Naive thymus-derived CD4-positive, alpha-beta T cell (primary cell): ENCODE measurements around the gene SLC43A3. TPM values are rescaled to one million over a fixed set of nuclear protein-coding genes. Genes with fewer than 3 reads are reported as not detected.

Source experiments
- ATAC-seq: fragments of 150-1000 bp; cut with Tn5 transposase; 2 replicates; pipeline ENCODE4 v1.10.0; 2021; ENCODE audit warnings: mild to moderate bottlenecking, moderate library complexity
- CTCF ChIA-PET: fragments of 350-600 bp; sonication (Branson Sonifier 250); formaldehyde crosslinking; loops from one replicate; lab custom pipeline; 2021; ENCODE audit warnings: antibody characterized with exemption; lab: Charles Lee
- POLR2A ChIA-PET: fragments of 350-600 bp; sonication (Branson Sonifier 250); formaldehyde crosslinking; loops from one replicate; lab custom pipeline; 2021; ENCODE audit warnings: antibody characterized with exemption, inconsistent platforms; lab: Charles Lee
- DNase-seq, 9 donors: peaks; one replicate each; pipeline versions ENCODE4 v3.0.0 to v3.0.0-alpha.2; 2020 to 2022; ENCODE audit warnings: mixed read lengths in 1 of 9
- H3K27ac ChIP-seq: one replicate; pipeline ENCODE4 v1.7.0; 2013; ENCODE audit warnings: mild to moderate bottlenecking, low read depth, low read length, moderate library complexity
- H3K27me3 ChIP-seq, 2 donors: one replicate each; pipeline ENCODE4 v1.7.0; 2013; ENCODE audit warnings: low read length in 2 of 2, mild to moderate bottlenecking in 2 of 2, moderate library complexity in 2 of 2; ENCODE audit not compliant: control insufficient read depth in 2 of 2, insufficient read depth in 2 of 2
- H3K36me3 ChIP-seq, 3 experiments: 1 replicate in 2 of 3; 2 replicates in 1 of 3; pipeline ENCODE4 v1.7.0; 2013; ENCODE audit warnings: low read length in 3 of 3, mild to moderate bottlenecking in 3 of 3, moderate library complexity in 1 of 3; ENCODE audit not compliant: insufficient read depth in 3 of 3, control insufficient read depth in 2 of 3
- H3K4me1 ChIP-seq, 2 donors: one replicate each; pipeline ENCODE4 v1.7.0; 2013; ENCODE audit warnings: low read length in 2 of 2, mild to moderate bottlenecking in 2 of 2, moderate library complexity in 1 of 2; ENCODE audit not compliant: control insufficient read depth in 2 of 2, insufficient read depth in 2 of 2
- H3K4me3 ChIP-seq: 2 replicates; pipeline ENCODE4 v1.7.0; 2013; ENCODE audit warnings: mild to moderate bottlenecking, low read length
- H3K9me3 ChIP-seq, 3 experiments: 1 replicate in 2 of 3; 2 replicates in 1 of 3; pipeline ENCODE4 v1.7.0; 2013; ENCODE audit warnings: low read length in 3 of 3; ENCODE audit not compliant: control insufficient read depth in 2 of 3
- H3K27ac Mint-ChIP-seq, 9 donors: one replicate each; pipeline ENCODE4 v1.8.0; 2020 to 2022; ENCODE audit warnings: mixed read lengths in 9 of 9, mild to moderate bottlenecking in 8 of 9, moderate library complexity in 5 of 9, inconsistent platforms in 2 of 9
- H3K27me3 Mint-ChIP-seq, 5 donors: one replicate each; pipeline ENCODE4 v1.8.0; 2021 to 2022; ENCODE audit warnings: mixed read lengths in 5 of 5, mild to moderate bottlenecking in 1 of 5
- H3K36me3 Mint-ChIP-seq, 5 donors: one replicate each; pipeline ENCODE4 v1.8.0; 2020 to 2022; ENCODE audit warnings: mixed read lengths in 5 of 5, mild to moderate bottlenecking in 3 of 5, inconsistent platforms in 1 of 5
- H3K4me1 Mint-ChIP-seq, 7 donors: one replicate each; pipeline ENCODE4 v1.8.0; 2020 to 2022; ENCODE audit warnings: mixed read lengths in 7 of 7, mild to moderate bottlenecking in 3 of 7, inconsistent platforms in 1 of 7
- H3K4me3 Mint-ChIP-seq, 10 donors: one replicate each; pipeline ENCODE4 v1.8.0; 2020 to 2022; ENCODE audit warnings: mild to moderate bottlenecking in 10 of 10, mixed read lengths in 10 of 10, moderate library complexity in 6 of 10, inconsistent platforms in 2 of 10
- H3K9me3 Mint-ChIP-seq, 11 donors: one replicate each; pipeline ENCODE4 v1.8.0; 2020 to 2022; ENCODE audit warnings: mixed read lengths in 11 of 11, mild to moderate bottlenecking in 4 of 11, inconsistent platforms in 1 of 11, moderate library complexity in 1 of 11
- intact Hi-C, 2 donors: fragments of 100-400 bp; cut with micrococcal nuclease; formaldehyde crosslinking; loops; one replicate each; pipeline ENCODE4 v1.15.1; 2023
- polyA plus RNA-seq, 2 donors: library from polyadenylated mRNA; unstranded; fragments of 300-500 nt; fragmentation: Illumina TruSeq; gene quantifications; one replicate each; pipeline ENCODE4 v1.2.3, GENCODE V29; 2021
- total RNA-seq, 6 experiments: library from RNA in 5 of 6; stranded (reverse) in 5 of 6; gene quantifications; 1 replicate in 5 of 6; 2 replicates in 1 of 6; pipeline ENCODE4 v1.2.3 and lab custom pipeline; 2021 to 2026

SLC43A3 gene
- total and polyA plus RNA-seq, 7 experiments from 2014 or later, result 10.0 to 67.9 (median 12.2) TPM

GRCh38 chr11:57395905-57396623 lies 30.9 kb downstream of the SLC43A3 start:
- POLR2A ChIA-PET, result interaction anchor here (0.5 kb wide), 1 partner anchor 30 kb away, joined by 3 read pairs; no protein-coding TSS in a partner anchor
- Mint-ChIP-seq H3K27me3 (no peaks in the 10 kb centered on the region), H3K4me1 (no peaks in the 10 kb centered on the region), H3K27ac (no peak overlapping the region), H3K4me3 (no peak overlapping the region), H3K36me3 (no peaks in the 10 kb centered on the region), H3K9me3 (no peaks in the 10 kb centered on the region)
- H3K9me3 ChIP-seq, result no peaks in the 10 kb centered on the region
- ATAC-seq, result no peak
- H3K4me3 ChIP-seq, result no peak overlapping the region
- CTCF ChIA-PET, result no interaction called here
- no peak overlapping the region for H3K27ac ChIP-seq
- no peaks in the 10 kb centered on the region for H3K36me3 ChIP-seq
- no peak for DNase-seq
- no peaks in the 10 kb centered on the region for H3K27me3 ChIP-seq
- intact Hi-C loops, result no loop called here
- H3K4me1 ChIP-seq, result no peaks in the 10 kb centered on the region

GRCh38 chr11:57394203-57394965 lies 32.5 kb downstream of the SLC43A3 start:
- no peaks in the 10 kb centered on the region for H3K36me3 Mint-ChIP-seq
- Histone ChIP-seq H3K4me3 (no peak overlapping the region), H3K9me3 (no peaks in the 10 kb centered on the region), H3K36me3 (no peaks in the 10 kb centered on the region), H3K4me1 (no peaks in the 10 kb centered on the region), H3K27ac (no peak overlapping the region), H3K27me3 (no peaks in the 10 kb centered on the region)
- no peaks in the 10 kb centered on the region for H3K4me1 Mint-ChIP-seq
- no peaks in the 10 kb centered on the region for H3K9me3 Mint-ChIP-seq
- H3K4me3 Mint-ChIP-seq, result no peak overlapping the region
- no peaks in the 10 kb centered on the region for H3K27me3 Mint-ChIP-seq
- ATAC-seq, result no peak
- POLR2A ChIA-PET, result no interaction called here
- intact Hi-C loops, result no loop called here
- H3K27ac Mint-ChIP-seq, result no peak overlapping the region
- CTCF ChIA-PET, result no interaction called here
- DNase-seq, result no peak

GRCh38 chr11:57392763-57393105 lies 34.2 kb downstream of the SLC43A3 start:
- intact Hi-C loops, result no loop called here
- H3K4me3 Mint-ChIP-seq, result no peak overlapping the region
- CTCF ChIA-PET, result no interaction called here

GRCh38 chr11:57392066-57392762 lies 34.7 kb downstream of the SLC43A3 start:
- intact Hi-C loops, result no loop called here

More at GRCh38 chr11:57392763-57393105, 34.2 kb downstream of the SLC43A3 start:
- H3K27me3 Mint-ChIP-seq, result peaks cover 0 to 3% (median 0%) of the 10 kb centered on the region in 5 donors
- ATAC-seq (no peak), DNase-seq (no peak)
- H3K27ac Mint-ChIP-seq, result no peak overlapping the region
- no peak overlapping the region for H3K4me3 ChIP-seq
- H3K36me3 ChIP-seq, result no peaks in the 10 kb centered on the region
- no peaks in the 10 kb centered on the region for H3K9me3 Mint-ChIP-seq
- no peak overlapping the region for H3K27ac ChIP-seq
- H3K36me3 Mint-ChIP-seq, result no peaks in the 10 kb centered on the region
- H3K9me3 ChIP-seq, result no peaks in the 10 kb centered on the region
- no peaks in the 10 kb centered on the region for H3K27me3 ChIP-seq
- no peaks in the 10 kb centered on the region for H3K4me1 ChIP-seq
- H3K4me1 Mint-ChIP-seq, result no peaks in the 10 kb centered on the region
- POLR2A ChIA-PET, result no interaction called here

GRCh38 chr11:57391539-57391938 lies 35.4 kb downstream of the SLC43A3 start:
- H3K9me3 Mint-ChIP-seq, result no peaks in the 10 kb centered on the region
- no peaks in the 10 kb centered on the region for H3K36me3 Mint-ChIP-seq
- intact Hi-C loops, result no loop called here
- POLR2A ChIA-PET, result interaction anchor here (0.8 kb wide), 1 partner anchor 51 kb away, joined by 3 read pairs; no protein-coding TSS in a partner anchor
- DNase-seq (no peak), ATAC-seq (no peak)
- H3K27ac Mint-ChIP-seq, result no peak overlapping the region
- CTCF ChIA-PET, result no interaction called here
- no peak overlapping the region for H3K4me3 Mint-ChIP-seq
- no peaks in the 10 kb centered on the region for H3K27me3 ChIP-seq
- H3K4me1 Mint-ChIP-seq, result no peaks in the 10 kb centered on the region
- no peaks in the 10 kb centered on the region for H3K9me3 ChIP-seq
- no peak overlapping the region for H3K27ac ChIP-seq
- H3K4me1 ChIP-seq, result no peaks in the 10 kb centered on the region
- no peak overlapping the region for H3K4me3 ChIP-seq
- H3K36me3 ChIP-seq, result no peaks in the 10 kb centered on the region
- peaks cover 0 to 3% (median 0%) of the 10 kb centered on the region in 5 donors for H3K27me3 Mint-ChIP-seq

More at GRCh38 chr11:57392066-57392762, 34.7 kb downstream of the SLC43A3 start:
- Histone ChIP-seq H3K4me1 (no peaks in the 10 kb centered on the region), H3K27ac (no peak overlapping the region), H3K36me3 (no peaks in the 10 kb centered on the region), H3K27me3 (no peaks in the 10 kb centered on the region), H3K9me3 (no peaks in the 10 kb centered on the region), H3K4me3 (no peak overlapping the region)
- H3K27ac Mint-ChIP-seq, result no peak overlapping the region
- no peaks in the 10 kb centered on the region for H3K4me1 Mint-ChIP-seq
- no peaks in the 10 kb centered on the region for H3K36me3 Mint-ChIP-seq
- no peaks in the 10 kb centered on the region for H3K9me3 Mint-ChIP-seq
- no peak for DNase-seq
- no peak overlapping the region for H3K4me3 Mint-ChIP-seq
- ChIA-PET POLR2A (interaction anchor here (0.8 kb wide), 1 partner anchor 51 kb away, joined by 3 read pairs; no protein-coding TSS in a partner anchor), CTCF (no interaction called here)
- no peak for ATAC-seq
- peaks cover 0 to 3% (median 0%) of the 10 kb centered on the region in 5 donors for H3K27me3 Mint-ChIP-seq

- DNase-seq (no peak), ATAC-seq (no peak)
- Histone ChIP-seq H3K4me3 (no peak overlapping the region), H3K4me1 (no peaks in the 10 kb centered on the region), H3K9me3 (no peaks in the 10 kb centered on the region), H3K27me3 (no peaks in the 10 kb centered on the region), H3K27ac (no peak overlapping the region), H3K36me3 (no peaks in the 10 kb centered on the region)
- intact Hi-C loops, result no loop called here
- H3K9me3 Mint-ChIP-seq, result no peaks in the 10 kb centered on the region
- no peak overlapping the region for H3K4me3 Mint-ChIP-seq
- no peaks in the 10 kb centered on the region for H3K36me3 Mint-ChIP-seq
- H3K27ac Mint-ChIP-seq, result no peak overlapping the region
- H3K4me1 Mint-ChIP-seq, result no peaks in the 10 kb centered on the region
- peaks cover 0 to 7% (median 0%) of the 10 kb centered on the region in 5 donors for H3K27me3 Mint-ChIP-seq
- POLR2A ChIA-PET, result no interaction called here
- CTCF ChIA-PET, result no interaction called here
Measured at GRCh38 chr11:57391111-57391510, 35.8 kb downstream of the SLC43A3 start.
